H1 (cell line): ENCODE measurements around the gene NAV2. TPM values are rescaled to one million over a fixed set of nuclear protein-coding genes. Genes with fewer than 3 reads are reported as not detected.

Experiments
- CHD7 ChIP-seq: fragments of 300-600 bp; sonication (generic); IDR thresholded peaks from 2 replicates; pipeline ENCODE4 v1.7.1; 2012; ENCODE audit warnings: low read length, moderate library complexity, mild to moderate bottlenecking, inconsistent platforms; ENCODE audit not compliant: insufficient replicate concordance
- POLR2A ChIP-seq, 2 experiments: IDR thresholded peaks; 1 replicate in 1 of 2; 2 replicates in 1 of 2; pipeline ENCODE4 v1.6.1; 2011; ENCODE audit warnings: low read depth in 2 of 2, low read length in 2 of 2, mild to moderate bottlenecking in 2 of 2; ENCODE audit errors: control extremely low read depth in 1 of 2
- polyA plus RNA-seq, 7 experiments: library from polyadenylated mRNA; depleted of rRNA in 3 of 7; stranded (reverse) in 5 of 7; unstranded in 2 of 7; fragments of >200 nt in 5 of 7; fragments of 200-250 nt in 2 of 7; gene quantifications; 1 replicate in 5 of 7; 2 replicates in 1 of 7; 4 replicates in 1 of 7; pipeline versions ENCODE4 v1.2.1 to v1.2.3, GENCODE V29; 2011 to 2013; ENCODE audit warnings: missing spikeins in 2 of 7, mixed read lengths in 2 of 7
- total RNA-seq: library from RNA; stranded (reverse); fragmentation: NEBNext Ultra II Directional; extraction: Animal tissue kit (Norgen Biotek cat#: 25700); gene quantifications from 2 replicates; pipeline ENCODE4 v1.2.1, GENCODE V29; 2021

NAV2 gene
- total and polyA plus RNA-seq, 2 of the 8 experiments (the other 6 are each of a cell fraction or from before 2014, with no cell fraction given) = 35.6 to 73.6 TPM

- TF ChIP-seq CHD7 (no peak), POLR2A (IDR thresholded peaks at IDR 0.05; ENCODE audit: control extremely low read depth in 1 of 2, low read depth in 2 of 2, low read length in 2 of 2) (no peak)
- TF ChIP-seq, all 59 proteins: peak for 0
Measured at GRCh38 chr11:19970944-19971343, 258.3 kb downstream of the NAV2 start (continued).
